ENCODE measurements around the gene STX2.
"Not testable (repeated sequence)": the region's sequence is repeated elsewhere in the genome, so short reads cannot be mapped to it uniquely, and the experiment has no call there.

Gene STX2

DNA sequence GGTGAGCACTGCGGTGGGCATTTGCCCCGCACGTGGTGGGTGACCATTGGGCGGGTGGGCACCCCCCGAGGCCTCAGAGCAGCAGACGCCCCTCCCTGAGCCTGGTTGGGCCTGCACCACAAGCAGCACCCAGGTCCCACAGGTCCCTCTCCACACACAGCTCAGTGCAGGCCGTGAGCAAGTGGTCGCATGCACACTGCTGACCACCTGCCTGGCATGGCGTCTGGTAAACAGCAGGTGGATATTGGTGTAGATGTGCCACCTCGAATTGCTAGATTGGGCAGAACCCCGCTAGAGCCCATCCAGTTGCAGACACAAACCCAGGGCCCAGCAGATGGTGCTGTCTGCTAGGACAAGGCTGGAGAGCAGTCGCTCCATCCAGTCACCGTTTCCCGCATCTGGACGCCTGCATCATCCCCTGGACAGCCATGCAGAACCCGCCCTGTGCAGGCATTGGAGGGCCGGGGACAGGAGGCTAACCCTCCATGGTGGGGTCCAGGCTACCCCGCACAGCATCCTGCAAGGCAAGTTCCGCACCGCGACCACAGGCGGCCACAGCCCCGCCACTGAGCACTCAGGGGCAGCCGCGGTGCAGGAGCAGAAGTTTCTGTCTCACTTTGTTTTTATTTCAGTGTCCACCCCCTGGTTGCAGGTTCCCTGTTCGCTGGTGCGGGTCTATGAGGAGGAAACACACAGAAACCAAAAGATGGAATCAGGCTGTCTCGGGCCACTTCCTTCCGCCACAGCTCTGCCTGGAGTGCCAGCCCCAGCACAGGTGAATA lies 77.3 kb downstream of the STX2 start:
- peak; percentile 15 for DNase-seq

- no peak for DNase-seq
Measured at GRCh38 chr12:130754234-130754901, 84.7 kb downstream of the STX2 start.

GRCh38 chr12:130752692-130753230 lies 86.3 kb downstream of the STX2 start:
- DNase-seq, result no peak

DNA sequence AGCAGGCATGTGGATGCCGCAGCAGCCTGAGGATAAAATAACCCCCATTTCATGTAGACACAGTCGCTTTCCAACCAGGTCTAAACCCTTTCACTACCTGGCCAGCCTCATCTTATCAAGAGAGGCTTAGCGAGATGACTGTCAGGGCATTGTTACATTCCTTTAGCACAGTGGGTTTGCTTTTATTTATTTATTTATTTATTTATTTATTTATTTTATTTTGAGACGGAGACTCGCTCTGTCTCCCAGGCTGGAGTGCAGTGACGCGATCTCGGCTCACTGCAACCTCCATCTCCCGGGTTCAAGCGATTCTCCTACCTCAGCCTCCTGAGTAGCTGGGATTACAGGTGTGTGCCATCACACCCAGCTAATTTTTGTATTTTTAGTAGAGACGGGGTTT lies 87.0 kb downstream of the STX2 start:
- not testable (repeated sequence) for DNase-seq

- no peak for DNase-seq
Measured at GRCh38 chr12:130748786-130749185, 90.3 kb downstream of the STX2 start.

DNA sequence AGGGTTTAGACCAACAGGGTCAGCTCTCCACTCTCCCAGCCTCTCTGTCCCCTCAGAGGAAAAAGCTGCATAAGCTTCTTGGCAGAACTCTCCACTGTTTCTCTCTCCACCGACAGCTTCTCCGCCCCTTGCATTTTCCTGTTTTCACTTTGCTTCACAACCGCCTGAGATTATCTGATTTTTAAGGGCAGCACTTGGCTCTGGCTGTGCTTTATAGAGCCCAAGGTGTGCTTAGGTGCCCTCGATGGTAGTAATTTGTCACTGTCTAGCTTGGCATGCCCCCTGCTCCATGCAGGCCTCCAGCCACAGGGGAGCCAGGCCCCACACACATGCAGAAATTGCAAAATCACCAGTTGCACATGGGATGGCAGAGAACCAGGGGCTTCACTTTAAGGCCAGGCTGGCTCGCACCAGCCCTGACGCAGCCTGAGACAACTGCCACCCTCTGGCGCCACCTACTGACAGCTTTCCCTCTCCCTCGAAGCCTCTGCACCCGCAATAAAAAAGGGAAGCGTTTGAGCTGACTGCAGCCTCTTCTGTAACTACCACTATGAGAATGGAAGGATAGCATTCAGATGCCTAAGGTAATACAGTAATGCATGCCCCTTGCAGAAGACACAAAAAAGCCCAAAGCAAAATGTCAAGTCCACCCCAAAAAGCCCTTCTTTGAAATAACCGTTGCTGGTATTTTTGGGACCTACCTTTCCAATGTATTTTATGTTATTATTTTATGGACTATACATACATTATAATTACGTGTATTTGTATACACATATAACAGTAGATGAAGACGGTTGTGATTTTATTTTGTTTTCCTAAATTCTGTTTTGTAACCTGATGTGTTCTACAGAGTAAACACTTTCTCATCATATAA lies 90.9 kb downstream of the STX2 start:
- peak; percentile 38 for DNase-seq

GRCh38 chr12:130746546-130746945 lies 92.5 kb downstream of the STX2 start:
- no peak for DNase-seq

DNA sequence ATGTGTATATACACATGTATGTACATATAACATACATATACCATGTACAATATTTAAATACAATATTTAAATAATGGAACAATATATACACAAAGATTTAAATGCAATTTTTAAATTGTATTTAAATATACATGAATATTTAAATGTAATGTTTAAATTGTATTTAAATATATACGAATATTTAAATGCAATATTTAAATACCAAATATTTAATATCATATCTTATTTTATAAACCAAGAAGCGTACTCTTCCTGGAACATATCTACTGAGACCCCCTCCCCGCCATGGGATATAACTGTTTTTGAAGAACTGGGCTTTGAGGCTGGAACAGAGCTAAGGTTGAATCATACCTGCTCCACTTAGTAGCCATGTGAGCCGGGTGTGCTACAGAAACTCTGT lies 93.1 kb downstream of the STX2 start:
- no peak for DNase-seq

DNA sequence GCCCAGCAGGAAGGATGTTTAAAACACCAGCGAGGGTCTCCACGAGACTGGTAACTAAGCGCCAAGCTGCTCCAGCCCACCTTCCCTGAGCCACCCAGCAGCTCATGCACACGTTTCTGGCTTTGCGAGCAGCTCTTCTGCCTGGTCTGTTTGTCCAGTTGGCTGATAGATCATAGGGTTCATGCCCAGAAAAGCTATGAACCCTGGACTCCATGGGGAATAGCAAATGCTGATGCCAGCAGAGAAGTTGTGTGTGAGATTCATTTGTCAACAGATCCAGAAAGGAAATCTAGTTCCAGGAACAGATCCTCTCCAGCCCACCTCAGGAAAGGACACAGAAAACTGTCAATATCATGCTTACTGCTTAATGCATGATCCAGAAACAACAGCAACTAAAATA lies 94.8 kb downstream of the STX2 start:
- no peak for DNase-seq

- no peak for DNase-seq
Measured at GRCh38 chr12:130743606-130744005, 95.4 kb downstream of the STX2 start.

DNA sequence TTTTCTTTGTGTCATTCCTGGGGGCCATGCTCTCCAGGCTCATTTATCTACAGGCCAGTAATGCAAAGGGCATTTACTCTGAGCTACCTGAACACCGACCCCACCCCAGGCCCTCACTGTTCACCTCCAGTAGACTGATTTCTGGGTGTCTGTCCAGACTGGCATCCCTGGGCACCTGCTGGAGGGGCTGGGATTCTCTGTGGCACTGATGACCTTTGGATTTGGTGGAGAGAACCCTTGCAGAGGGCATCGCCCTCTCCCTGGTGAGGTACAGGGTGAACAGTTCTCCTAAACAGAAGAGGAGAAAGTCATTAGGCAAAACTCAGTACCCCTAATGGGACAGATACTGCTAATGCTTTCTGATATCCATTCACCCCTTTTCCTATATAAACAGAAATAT lies 95.9 kb downstream of the STX2 start:
- DNase-seq, result no peak

- DNase-seq, result no peak
Measured at GRCh38 chr12:130742716-130743115, 96.3 kb downstream of the STX2 start.

DNA sequence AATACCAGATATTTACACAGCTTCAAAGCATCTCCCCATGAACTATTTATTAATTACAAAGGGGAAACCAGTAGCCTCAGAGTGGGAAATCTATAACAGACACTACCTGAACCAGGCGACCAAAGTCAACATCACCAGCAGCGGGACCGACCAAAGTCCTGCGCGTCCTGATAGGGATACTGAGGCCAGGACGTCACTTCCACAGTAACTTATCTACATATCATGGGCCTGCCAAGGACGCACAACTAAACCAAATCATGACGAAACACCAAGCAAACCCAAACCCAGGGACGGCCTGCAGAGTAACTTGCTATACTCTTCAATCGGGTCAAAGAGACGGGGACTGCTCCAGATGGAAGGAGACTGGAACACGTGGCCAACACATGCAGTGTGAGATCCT lies 96.9 kb downstream of the STX2 start:
- DNase-seq, result no peak

Measured in DMS79 (cell line).